Liver (tissue), 9 donors: ENCODE measurements around the gene PTCRA. TPM values are rescaled to one million over a fixed set of nuclear protein-coding genes. Genes with fewer than 3 reads are reported as not detected.

Experiments
- DNase-seq: peaks from one replicate; pipeline ENCODE4 v3.0.0-alpha.2; 2017; ENCODE audit warnings: low spot score
- H3K27ac ChIP-seq, 2 donors: one replicate each; pipeline ENCODE4 v1.7.0; 2013; ENCODE audit warnings: inconsistent platforms in 2 of 2, low read length in 2 of 2, control low read depth in 1 of 2, low read depth in 1 of 2, mild to moderate bottlenecking in 1 of 2
- H3K27me3 ChIP-seq, 4 donors: one replicate each; pipeline versions ENCODE4 v1.6.1 to v1.7.0; 2013; ENCODE audit warnings: low read length in 3 of 4, inconsistent platforms in 1 of 4, mild to moderate bottlenecking in 1 of 4, moderate library complexity in 1 of 4; ENCODE audit not compliant: control insufficient read depth in 4 of 4, insufficient read depth in 4 of 4
- H3K36me3 ChIP-seq, 4 donors: one replicate each; pipeline versions ENCODE4 v1.6.1 to v1.7.0; 2013; ENCODE audit warnings: low read length in 3 of 4, mild to moderate bottlenecking in 3 of 4, low read depth in 1 of 4, moderate library complexity in 1 of 4; ENCODE audit not compliant: control insufficient read depth in 4 of 4, insufficient read depth in 3 of 4
- H3K4me1 ChIP-seq, 4 donors: one replicate each; pipeline versions ENCODE4 v1.6.1 to v1.7.0; 2013; ENCODE audit warnings: low read length in 3 of 4, mild to moderate bottlenecking in 3 of 4, moderate library complexity in 1 of 4; ENCODE audit not compliant: control insufficient read depth in 4 of 4, insufficient read depth in 4 of 4
- H3K4me3 ChIP-seq, 3 donors: one replicate each; pipeline versions ENCODE4 v1.6.1 to v1.7.0; 2013; ENCODE audit warnings: low read length in 3 of 3, control low read depth in 1 of 3, low read depth in 1 of 3, mild to moderate bottlenecking in 1 of 3
- H3K9ac ChIP-seq, 2 donors: one replicate each; pipeline ENCODE4 v1.7.0; 2013; ENCODE audit warnings: low read length in 2 of 2, mild to moderate bottlenecking in 2 of 2, moderate library complexity in 2 of 2, control low read depth in 1 of 2, low read depth in 1 of 2
- H3K9me3 ChIP-seq, 4 donors: one replicate each; pipeline versions ENCODE4 v1.6.1 to v1.7.0; 2013; ENCODE audit warnings: low read length in 3 of 4; ENCODE audit not compliant: control insufficient read depth in 4 of 4
- ATF3 ChIP-seq: IDR thresholded peaks from 2 replicates; pipeline ENCODE4 v1.6.1; 2016; ENCODE audit warnings: antibody characterized with exemption
- CTCF ChIP-seq: fragments of 150-350 bp; IDR thresholded peaks from 2 replicates; pipeline ENCODE4 v1.5.1; 2017; ENCODE audit warnings: improper control_type of control experiment, low read depth, low read length; ENCODE audit not compliant: missing input control
- EGR1 ChIP-seq, 2 donors: IDR thresholded peaks; 2 replicates each; pipeline ENCODE4 v1.6.1; 2016 to 2018; ENCODE audit warnings: antibody characterized with exemption in 2 of 2, low read depth in 2 of 2
- FOXA1 ChIP-seq: IDR thresholded peaks from 2 replicates; pipeline ENCODE4 v1.6.1; 2016; ENCODE audit warnings: antibody characterized with exemption
- FOXA2 ChIP-seq: IDR thresholded peaks from 2 replicates; pipeline ENCODE4 v1.6.1; 2016; ENCODE audit warnings: antibody characterized with exemption
- GABPA ChIP-seq, 2 donors: IDR thresholded peaks in 1 of 2; conservative IDR thresholded peaks in 1 of 2; 2 replicates each; pipeline ENCODE4 v1.6.1; 2016; ENCODE audit warnings: antibody characterized with exemption in 2 of 2, mild to moderate bottlenecking in 1 of 2, moderate library complexity in 1 of 2
- HNF4A ChIP-seq, 2 donors: conservative IDR thresholded peaks; 2 replicates each; pipeline ENCODE4 v1.6.1; 2016; ENCODE audit warnings: antibody characterized with exemption in 2 of 2, mild to moderate bottlenecking in 2 of 2
- HNF4G ChIP-seq: IDR thresholded peaks from 2 replicates; pipeline ENCODE4 v1.6.1; 2016; ENCODE audit warnings: antibody characterized with exemption
- JUND ChIP-seq, 2 donors: IDR thresholded peaks; 2 replicates each; pipeline ENCODE4 v1.6.1; 2016; ENCODE audit warnings: antibody characterized with exemption in 2 of 2
- MAX ChIP-seq: IDR thresholded peaks from 2 replicates; pipeline ENCODE4 v1.6.1; 2016; ENCODE audit warnings: antibody characterized with exemption
- RAD21 ChIP-seq, 2 donors: IDR thresholded peaks; 2 replicates each; pipeline ENCODE4 v1.6.1; 2016; ENCODE audit warnings: antibody characterized with exemption in 2 of 2, mild to moderate bottlenecking in 2 of 2
- REST ChIP-seq: IDR thresholded peaks from 2 replicates; pipeline ENCODE4 v1.6.1; 2016; ENCODE audit warnings: antibody characterized with exemption, mild to moderate bottlenecking
- RXRA ChIP-seq, 2 donors: IDR thresholded peaks; 2 replicates each; pipeline ENCODE4 v1.6.1; 2017 to 2018; ENCODE audit warnings: antibody characterized with exemption in 2 of 2, mild to moderate bottlenecking in 1 of 2
- SP1 ChIP-seq: IDR thresholded peaks from 2 replicates; pipeline ENCODE4 v1.6.1; 2018; ENCODE audit warnings: antibody characterized with exemption, mild to moderate bottlenecking
- TAF1 ChIP-seq: conservative IDR thresholded peaks from 2 replicates; pipeline ENCODE4 v1.6.1; 2016; ENCODE audit warnings: antibody characterized with exemption, mild to moderate bottlenecking
- YY1 ChIP-seq: IDR thresholded peaks from 2 replicates; pipeline ENCODE4 v1.6.1; 2016; ENCODE audit warnings: antibody characterized with exemption, mild to moderate bottlenecking
- ZBTB33 ChIP-seq: IDR thresholded peaks from 2 replicates; pipeline ENCODE4 v1.6.1; 2016; ENCODE audit warnings: antibody characterized with exemption
- WGBS: extraction: QIAGEN DNeasy Blood & Tissue Kit; methylation state at CpG from one replicate; pipeline ENCODE4 v1.1.7; 2013; 5-methylcytosine and 5-hydroxymethylcytosine counted together
- polyA plus RNA-seq, 2 donors: library from polyadenylated mRNA; stranded (reverse) in 1 of 2; unstranded in 1 of 2; fragments of 200-250 nt in 1 of 2; fragments of >200 nt in 1 of 2; fragmentation: Nextera tagmentation in 1 of 2; extraction: Ambion mirVana in 1 of 2; gene quantifications; one replicate each; pipeline versions ENCODE4 v1.2.1 to v1.2.3, GENCODE V29; 2013 to 2015
- total RNA-seq, 2 donors: library from RNA; depleted of rRNA; stranded (reverse); fragments of >200 nt; gene quantifications; one replicate each; pipeline ENCODE4 v1.2.3, GENCODE V29; 2014
- donor health status: healthy.
- donor health status: healthy.
- donor health status: healthy.
- donor health status: healthy.
- donor health status: healthy.

The PTCRA gene
- total and polyA plus RNA-seq, 4 donors: 0.63 to 1.1 TPM; not detected in 2

- Histone ChIP-seq H3K36me3 (peaks cover 2 to 10% (median 8%) of the 10 kb centered on the region in 4 donors), H3K9me3 (no peaks in the 10 kb centered on the region), H3K27me3 (no peaks in the 10 kb centered on the region), H3K4me1 (peaks cover 3 to 15% (median 10%) of the 10 kb centered on the region in 4 donors), H3K4me3 (peak overlapping the region; percentile 72 to 88 (median 85)), H3K9ac (peak overlapping the region; percentile 45 to 93), H3K27ac (peak overlapping the region; percentile 85 to 87)
- peak in 1 of 2 donors; percentile 55 for TF ChIP-seq RAD21 (IDR thresholded peaks at IDR 0.05)
- TF ChIP-seq RXRA (IDR thresholded peaks at IDR 0.05): peak; percentile 39 to 42
- peak; percentile 88 for TF ChIP-seq YY1
- peak; percentile 52 for TF ChIP-seq TAF1
- TF ChIP-seq MAX: peak; percentile 82
- TF ChIP-seq FOXA2: no peak
- peak; percentile 55 for TF ChIP-seq ATF3
- no peak for TF ChIP-seq ZBTB33
- TF ChIP-seq HNF4A (conservative IDR thresholded peaks at IDR 0.05): no peak
- peak; percentile 69 for TF ChIP-seq SP1
- peak; percentile 74 for TF ChIP-seq REST
- TF ChIP-seq JUND (IDR thresholded peaks at IDR 0.05): peak in 1 of 2 donors; percentile 44
- TF ChIP-seq GABPA (IDR thresholded peaks at IDR 0.05 in 1 of 2, conservative IDR thresholded peaks at IDR 0.05 in 1 of 2): peak; percentile 58 to 88
- under 1% methylated on average over 63 of the region's 63 CpGs for WGBS
- peak; percentile 88 for DNase-seq
These were observed 25.3 kb upstream of the PTCRA start for GRCh38 chr6:42890311-42891198.

- Histone ChIP-seq H3K4me1 (peaks cover 3 to 15% (median 10%) of the 10 kb centered on the region in 4 donors), H3K36me3 (peaks cover 0 to 4% (median 1%) of the 10 kb centered on the region in 4 donors), H3K9me3 (no peaks in the 10 kb centered on the region), H3K27me3 (no peaks in the 10 kb centered on the region), H3K27ac (peak overlapping the region; percentile 85 to 87), H3K9ac (peak overlapping the region; percentile 45 to 93), H3K4me3 (peak overlapping the region; percentile 72 to 88 (median 85))
- no peak for DNase-seq
- 48% methylated on average over 17 of the region's 17 CpGs for WGBS
- TF ChIP-seq RXRA (IDR thresholded peaks at IDR 0.05) (no peak), SP1 (no peak), JUND (IDR thresholded peaks at IDR 0.05) (no peak), FOXA2 (no peak), RAD21 (IDR thresholded peaks at IDR 0.05) (no peak), HNF4G (no peak), HNF4A (conservative IDR thresholded peaks at IDR 0.05) (no peak), REST (no peak), CTCF (no peak), TAF1 (no peak), EGR1 (IDR thresholded peaks at IDR 0.05; ENCODE audit: low read depth in 2 of 2) (no peak), YY1 (no peak), ATF3 (no peak), FOXA1 (no peak)
These were observed 24.6 kb upstream of the PTCRA start for GRCh38 chr6:42891199-42891722.
